ENCODE measurements around the gene GRIN2A.
"Not testable (repeated sequence)": the region's sequence is repeated elsewhere in the genome, so short reads cannot be mapped to it uniquely, and the experiment has no call there.

Gene GRIN2A

GRCh38 chr16:9908613-9909012, 273.6 kb downstream of the GRIN2A start:
- no peak for DNase-seq

- no peak for DNase-seq
Observed at GRCh38 chr16:9907752-9908151, 274.5 kb downstream of the GRIN2A start.

- DNase-seq = no peak
Observed at GRCh38 chr16:9906218-9906617, 276.0 kb downstream of the GRIN2A start.

- no peak for DNase-seq
Observed at GRCh38 chr16:9904526-9904925, 277.7 kb downstream of the GRIN2A start.

- DNase-seq = no peak
Observed at GRCh38 chr16:9900576-9900975, 281.7 kb downstream of the GRIN2A start.

GRCh38 chr16:9898555-9898954, 283.7 kb downstream of the GRIN2A start:
- no peak for DNase-seq

GRCh38 chr16:9898124-9898523, 284.1 kb downstream of the GRIN2A start:
- no peak for DNase-seq

- DNase-seq = no peak
Observed at GRCh38 chr16:9895817-9896216, 286.4 kb downstream of the GRIN2A start.

- DNase-seq = no peak
Observed at GRCh38 chr16:9885876-9886275, 296.4 kb downstream of the GRIN2A start.

- no peak for DNase-seq
Observed at GRCh38 chr16:9885467-9885866, 296.8 kb downstream of the GRIN2A start.

GRCh38 chr16:9875981-9876380, 306.2 kb downstream of the GRIN2A start:
- DNase-seq = not testable (repeated sequence)

GRCh38 chr16:9874219-9874618, 308.0 kb downstream of the GRIN2A start:
- DNase-seq = no peak

GRCh38 chr16:9870962-9871361, 311.3 kb downstream of the GRIN2A start:
- DNase-seq = no peak

- no peak for DNase-seq
Observed at GRCh38 chr16:9869776-9870175, 312.5 kb downstream of the GRIN2A start.

GRCh38 chr16:9868606-9869149, 313.6 kb downstream of the GRIN2A start:
- no peak for DNase-seq

GRCh38 chr16:9867176-9867575, 315.1 kb downstream of the GRIN2A start:
- DNase-seq = no peak

- DNase-seq = no peak
Observed at GRCh38 chr16:9864461-9864860, 317.8 kb downstream of the GRIN2A start.

GRCh38 chr16:9862327-9862726, 319.9 kb downstream of the GRIN2A start:
- DNase-seq = no peak

GRCh38 chr16:9860876-9861275, 321.4 kb downstream of the GRIN2A start:
- DNase-seq = no peak

- no peak for DNase-seq
Observed at GRCh38 chr16:9859701-9860327, 322.4 kb downstream of the GRIN2A start.

- no peak for DNase-seq
Observed at GRCh38 chr16:9854675-9855074, 327.6 kb downstream of the GRIN2A start.

- DNase-seq = no peak
Observed at GRCh38 chr16:9852003-9852402, 330.2 kb downstream of the GRIN2A start.

GRCh38 chr16:9850817-9851216, 331.4 kb downstream of the GRIN2A start:
- no peak for DNase-seq

- no peak for DNase-seq
Observed at GRCh38 chr16:9849697-9850245, 332.5 kb downstream of the GRIN2A start.

GRCh38 chr16:9847146-9847545, 335.1 kb downstream of the GRIN2A start:
- no peak for DNase-seq

Measured in activated naive CD4-positive, alpha-beta T cell treated with Interleukin-2 at 50 U/mL for 16 hours (primary cell).